Mesendoderm (in vitro differentiated cells): ENCODE measurements around the gene ZXDC.
A peak's percentile ranks its signal among the peaks of the same experiment; 100 is the strongest.

Experiments
- DNase-seq: peaks from one replicate; pipeline ENCODE4 v3.0.0; 2013
- H2AK5ac ChIP-seq: 2 replicates; pipeline ENCODE4 v1.6.1; 2013; ENCODE audit warnings: low read length, inconsistent platforms
- H2BK120ac ChIP-seq: 2 replicates; pipeline ENCODE4 v1.6.1; 2013; ENCODE audit warnings: low read depth, mild to moderate bottlenecking, low read length, moderate library complexity, mixed read lengths
- H2BK15ac ChIP-seq: replicated peaks from 2 replicates; pipeline ENCODE4 v1.6.1; 2013; ENCODE audit warnings: low read depth, mild to moderate bottlenecking, moderate library complexity
- H2BK5ac ChIP-seq: 2 replicates; pipeline ENCODE4 v1.6.1; 2013; ENCODE audit warnings: low read length, inconsistent platforms
- H3K18ac ChIP-seq: 2 replicates; pipeline ENCODE4 v1.6.1; 2013; ENCODE audit warnings: mild to moderate bottlenecking, low read length, mixed read lengths
- H3K23ac ChIP-seq: one replicate; pipeline ENCODE4 v1.6.1; 2013; ENCODE audit warnings: low read length
- H3K27ac ChIP-seq: 2 replicates; pipeline ENCODE4 v1.5.1; 2013; ENCODE audit warnings: low read depth, mild to moderate bottlenecking, inconsistent platforms, low read length, moderate library complexity
- H3K27me3 ChIP-seq: 2 replicates; pipeline ENCODE4 v1.6.1; 2013; ENCODE audit warnings: low read length, control low read depth, mild to moderate bottlenecking, inconsistent platforms; ENCODE audit not compliant: insufficient read depth, poor library complexity
- H3K36me3 ChIP-seq: 2 replicates; pipeline ENCODE4 v1.6.1; 2013; ENCODE audit warnings: low read length, inconsistent platforms; ENCODE audit not compliant: control insufficient read depth, insufficient read depth
- H3K4ac ChIP-seq: one replicate; pipeline ENCODE4 v1.6.1; 2013; ENCODE audit warnings: low read depth, mild to moderate bottlenecking, low read length, moderate library complexity
- H3K4me1 ChIP-seq: 2 replicates; pipeline ENCODE4 v1.6.1; 2013; ENCODE audit warnings: low read depth, low read length, inconsistent platforms; ENCODE audit not compliant: control insufficient read depth
- H3K4me2 ChIP-seq: 2 replicates; pipeline ENCODE4 v1.6.1; 2013; ENCODE audit warnings: low read length
- H3K4me3 ChIP-seq: 2 replicates; pipeline ENCODE4 v1.5.1; 2013; ENCODE audit warnings: mild to moderate bottlenecking, low read length
- H3K56ac ChIP-seq: one replicate; pipeline ENCODE4 v1.6.1; 2013; ENCODE audit warnings: low read length
- H3K79me1 ChIP-seq: 2 replicates; pipeline ENCODE4 v1.6.1; 2013; ENCODE audit warnings: low read length, inconsistent platforms
- H3K79me2 ChIP-seq: 2 replicates; pipeline ENCODE4 v1.6.1; 2013; ENCODE audit warnings: mild to moderate bottlenecking, low read length; ENCODE audit not compliant: control insufficient read depth, insufficient read depth
- H3K9ac ChIP-seq: 2 replicates; pipeline ENCODE4 v1.6.1; 2013; ENCODE audit warnings: low read length, inconsistent platforms
- H4K5ac ChIP-seq: one replicate; pipeline ENCODE4 v1.6.1; 2013; ENCODE audit warnings: low read length
- H4K8ac ChIP-seq: one replicate; pipeline ENCODE4 v1.6.1; 2013; ENCODE audit warnings: low read depth, mild to moderate bottlenecking, control low read depth, low read length, moderate library complexity
- WGBS: extraction: QIAGEN DNeasy Blood & Tissue Kit; methylation state at CpG from one replicate; pipeline ENCODE4 v1.1.7; 2013; ENCODE audit warnings: low lambda C conversion rate, missing lambda C conversion rate; ENCODE audit not compliant: insufficient coverage; ENCODE audit errors: extremely low coverage; 5-methylcytosine and 5-hydroxymethylcytosine counted together

The ZXDC gene

DNA sequence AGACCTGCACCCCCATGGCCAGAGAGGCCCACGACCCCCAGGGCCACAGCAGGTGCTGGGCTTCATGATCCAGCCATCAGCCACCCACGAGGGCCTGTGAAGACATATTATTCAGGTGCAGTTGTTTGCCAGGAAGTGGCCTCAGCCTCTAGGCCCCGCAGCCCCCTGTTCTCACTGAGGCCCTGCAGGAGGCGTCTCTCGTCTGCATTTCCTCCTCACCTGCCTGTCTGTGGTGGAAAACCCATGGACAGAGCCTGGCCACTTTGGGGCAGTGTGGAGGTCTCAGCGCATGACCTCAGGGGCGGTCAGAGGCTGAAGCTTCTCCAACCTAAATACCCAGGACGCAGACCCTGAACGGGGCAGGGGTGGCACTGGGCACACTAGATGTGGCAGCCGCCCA lies 23.2 kb upstream of the ZXDC start:
- H3K27me3 ChIP-seq, result no peaks in the 10 kb centered on the region
- H2BK5ac ChIP-seq, result no peak overlapping the region
- no peak overlapping the region for H4K8ac ChIP-seq
- H3K56ac ChIP-seq, result no peak overlapping the region
- peak; percentile 37 for DNase-seq
- H3K36me3 ChIP-seq, result no peaks in the 10 kb centered on the region
- H2AK5ac ChIP-seq, result no peak overlapping the region
- H3K4me1 ChIP-seq, result no peaks in the 10 kb centered on the region
- no peak overlapping the region for H3K4me3 ChIP-seq
- WGBS, result no CpG with 5 or more reads among the region's 10 CpGs
- H3K79me1 ChIP-seq, result no peaks in the 10 kb centered on the region
- no peak overlapping the region for H4K5ac ChIP-seq
- H3K9ac ChIP-seq, result no peak overlapping the region
- H2BK120ac ChIP-seq, result no peak overlapping the region
- no peak overlapping the region for H3K4ac ChIP-seq
- H2BK15ac ChIP-seq, result no peak overlapping the region
- no peak overlapping the region for H3K23ac ChIP-seq
- no peaks in the 10 kb centered on the region for H3K79me2 ChIP-seq
- no peak overlapping the region for H3K27ac ChIP-seq
- H3K18ac ChIP-seq, result no peak overlapping the region
- no peak overlapping the region for H3K4me2 ChIP-seq

DNA sequence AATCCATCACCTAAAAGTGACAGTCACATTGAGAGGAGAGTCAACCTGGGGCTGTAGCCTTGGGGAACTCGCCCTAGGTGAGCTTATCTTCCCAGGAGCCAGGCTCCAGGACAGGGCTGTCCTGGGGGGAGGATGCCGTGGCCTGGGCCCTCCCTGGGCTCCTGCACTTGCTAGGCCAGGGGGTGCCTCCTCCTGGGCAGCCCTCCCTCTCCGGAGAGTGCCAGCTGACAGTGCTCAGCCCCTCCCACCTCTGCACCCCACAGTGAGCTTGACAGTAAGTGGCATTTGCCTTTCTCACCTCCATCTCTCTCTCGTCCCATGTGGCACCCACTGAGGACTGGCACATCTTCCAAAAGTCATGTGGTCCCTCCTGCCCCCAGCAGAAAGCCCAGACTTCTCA lies 22.8 kb upstream of the ZXDC start:
- Histone ChIP-seq H3K23ac (no peak overlapping the region), H2BK120ac (no peak overlapping the region), H3K9ac (no peak overlapping the region), H3K79me1 (no peaks in the 10 kb centered on the region), H3K36me3 (no peaks in the 10 kb centered on the region), H3K79me2 (no peaks in the 10 kb centered on the region), H3K4ac (no peak overlapping the region), H3K27me3 (no peaks in the 10 kb centered on the region), H3K4me3 (no peak overlapping the region), H3K4me1 (no peaks in the 10 kb centered on the region), H3K18ac (no peak overlapping the region), H2AK5ac (no peak overlapping the region), H3K4me2 (no peak overlapping the region), H3K56ac (no peak overlapping the region), H4K5ac (no peak overlapping the region), H2BK15ac (no peak overlapping the region), H3K27ac (no peak overlapping the region), H4K8ac (no peak overlapping the region), H2BK5ac (no peak overlapping the region)
- no peak for DNase-seq
- no CpG with 5 or more reads among the region's 4 CpGs for WGBS

- WGBS, result no CpG with 5 or more reads among the region's 6 CpGs
- no peak overlapping the region for H3K18ac ChIP-seq
Measured at GRCh38 chr3:126497956-126498355, 22.3 kb upstream of the ZXDC start.

GRCh38 chr3:126496894-126497850 lies 21.5 kb upstream of the ZXDC start:
- Histone ChIP-seq H3K9ac (no peak overlapping the region), H4K8ac (no peak overlapping the region), H3K4ac (no peak overlapping the region), H3K79me2 (no peaks in the 10 kb centered on the region), H2AK5ac (no peak overlapping the region), H3K4me1 (no peaks in the 10 kb centered on the region), H4K5ac (no peak overlapping the region), H2BK5ac (no peak overlapping the region), H3K27ac (no peak overlapping the region), H2BK15ac (no peak overlapping the region), H3K56ac (no peak overlapping the region), H3K4me2 (no peak overlapping the region), H3K18ac (no peak overlapping the region), H3K4me3 (no peak overlapping the region), H3K36me3 (no peaks in the 10 kb centered on the region), H3K27me3 (no peaks in the 10 kb centered on the region), H3K23ac (no peak overlapping the region), H3K79me1 (no peaks in the 10 kb centered on the region), H2BK120ac (no peak overlapping the region)
- no peak for DNase-seq
- no CpG with 5 or more reads among the region's 21 CpGs for WGBS

More at GRCh38 chr3:126497956-126498355, 22.3 kb upstream of the ZXDC start:
- Histone ChIP-seq H3K23ac (no peak overlapping the region), H4K8ac (no peak overlapping the region), H3K4ac (no peak overlapping the region), H2BK120ac (no peak overlapping the region), H3K27ac (no peak overlapping the region), H3K4me1 (no peaks in the 10 kb centered on the region), H3K56ac (no peak overlapping the region), H3K9ac (no peak overlapping the region), H3K4me3 (no peak overlapping the region), H2AK5ac (no peak overlapping the region), H3K79me1 (no peaks in the 10 kb centered on the region), H3K27me3 (no peaks in the 10 kb centered on the region), H3K4me2 (no peak overlapping the region), H2BK5ac (no peak overlapping the region), H4K5ac (no peak overlapping the region), H3K79me2 (no peaks in the 10 kb centered on the region), H3K36me3 (no peaks in the 10 kb centered on the region), H2BK15ac (no peak overlapping the region)
- no peak for DNase-seq

DNA sequence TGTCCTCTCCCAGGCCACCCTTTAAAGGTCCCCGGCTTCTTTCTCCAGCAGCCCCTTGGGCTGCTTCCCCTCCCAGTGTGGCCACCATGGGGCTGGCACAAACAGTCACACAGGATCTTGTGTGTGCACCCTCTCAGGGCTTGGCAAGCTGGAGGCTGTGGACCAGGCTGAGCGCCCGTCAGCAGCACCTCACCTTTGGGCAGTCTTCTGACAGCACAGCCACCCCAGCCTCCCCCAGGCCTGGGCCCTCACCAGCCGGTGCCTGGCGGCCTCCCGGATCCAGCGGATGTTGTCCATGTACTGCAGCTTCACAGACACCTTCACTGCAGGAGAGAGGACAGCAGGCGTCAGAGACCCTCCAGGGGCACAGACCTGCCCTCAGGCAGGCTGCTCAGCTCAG lies 20.1 kb upstream of the ZXDC start:
- no CpG with 5 or more reads among the region's 8 CpGs for WGBS
- H4K8ac ChIP-seq, result no peak overlapping the region
- no peak overlapping the region for H3K9ac ChIP-seq
- no peak overlapping the region for H2BK15ac ChIP-seq
- H2AK5ac ChIP-seq, result no peak overlapping the region
- no peak overlapping the region for H2BK5ac ChIP-seq
- H3K18ac ChIP-seq, result no peak overlapping the region
- no peaks in the 10 kb centered on the region for H3K79me1 ChIP-seq
- H3K4me2 ChIP-seq, result no peak overlapping the region
- no peak overlapping the region for H3K27ac ChIP-seq
- H3K4me1 ChIP-seq, result no peaks in the 10 kb centered on the region
- no peak overlapping the region for H4K5ac ChIP-seq
- no peak overlapping the region for H2BK120ac ChIP-seq
- no peak overlapping the region for H3K4me3 ChIP-seq
- no peak overlapping the region for H3K56ac ChIP-seq
- no peak overlapping the region for H3K23ac ChIP-seq
- H3K4ac ChIP-seq, result no peak overlapping the region
- no peak for DNase-seq
- no peaks in the 10 kb centered on the region for H3K79me2 ChIP-seq
- no peaks in the 10 kb centered on the region for H3K27me3 ChIP-seq
- no peaks in the 10 kb centered on the region for H3K36me3 ChIP-seq

DNA sequence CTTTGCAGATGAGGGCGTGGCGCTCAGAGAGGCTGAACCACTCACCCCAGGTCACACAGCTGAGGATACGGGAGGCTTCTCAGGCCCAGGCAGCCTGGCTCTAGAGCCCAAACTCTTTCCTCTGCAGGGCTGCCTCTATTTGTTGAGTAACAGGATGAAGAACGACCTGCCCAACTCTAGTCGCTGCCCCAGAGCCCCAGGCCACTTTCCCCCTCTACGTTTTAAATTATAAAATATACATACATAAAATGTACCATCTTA lies 19.2 kb upstream of the ZXDC start:
- Histone ChIP-seq H3K9ac (no peak overlapping the region), H3K23ac (no peak overlapping the region), H3K79me2 (no peaks in the 10 kb centered on the region), H3K27ac (no peak overlapping the region), H3K27me3 (no peaks in the 10 kb centered on the region), H3K4me3 (no peak overlapping the region), H3K36me3 (no peaks in the 10 kb centered on the region), H3K18ac (no peak overlapping the region), H2BK120ac (no peak overlapping the region), H2AK5ac (no peak overlapping the region), H4K8ac (no peak overlapping the region), H3K79me1 (no peaks in the 10 kb centered on the region), H3K4me1 (no peaks in the 10 kb centered on the region), H3K4ac (no peak overlapping the region), H3K4me2 (no peak overlapping the region), H3K56ac (no peak overlapping the region), H4K5ac (no peak overlapping the region), H2BK5ac (no peak overlapping the region), H2BK15ac (no peak overlapping the region)
- no peak for DNase-seq
- no CpG with 5 or more reads among the region's 6 CpGs for WGBS
